Suprapubic skin (tissue), 4 donors: Measurements from ENCODE around the gene ETS1. TPM values are rescaled to one million over a fixed set of nuclear protein-coding genes. Genes with fewer than 3 reads are reported as not detected.

Source experiments
- DNase-seq, 2 donors: peaks; one replicate each; pipeline ENCODE4 v3.0.0-alpha.2; 2019; ENCODE audit warnings: low spot score in 2 of 2
- H3K27ac ChIP-seq: fragments of 200-600 bp; sonication (generic); one replicate; pipeline ENCODE4 v1.5.1; 2019
- H3K27me3 ChIP-seq: fragments of 200-600 bp; sonication (generic); one replicate; pipeline ENCODE4 v1.5.1; 2019
- H3K36me3 ChIP-seq: fragments of 200-600 bp; sonication (generic); one replicate; pipeline ENCODE4 v1.5.1; 2019
- H3K4me1 ChIP-seq: fragments of 200-600 bp; sonication (generic); one replicate; pipeline ENCODE4 v1.5.1; 2019
- H3K4me3 ChIP-seq: fragments of 200-600 bp; sonication (generic); one replicate; pipeline ENCODE4 v1.5.1; 2019; ENCODE audit warnings: mild to moderate bottlenecking
- H3K9me3 ChIP-seq: fragments of 200-600 bp; sonication (generic); one replicate; pipeline ENCODE4 v1.5.1; 2019
- CTCF ChIP-seq, 2 donors: fragments of 200-600 bp in 1 of 2; fragments of 450-650 bp in 1 of 2; sonication (generic) in 1 of 2; IDR thresholded peaks; one replicate each; pipeline ENCODE4 v1.5.1; 2016 to 2019; ENCODE audit warnings: antibody characterized with exemption in 2 of 2, mild to moderate bottlenecking in 1 of 2, moderate library complexity in 1 of 2
- EP300 ChIP-seq: sonication (generic); formaldehyde crosslinking; IDR thresholded peaks from one replicate; pipeline ENCODE4 v1.6.1; 2017; ENCODE audit warnings: antibody characterized with exemption
- POLR2A ChIP-seq, 2 donors: fragments of 450-650 bp; IDR thresholded peaks; one replicate each; pipeline ENCODE4 v1.6.1; 2017; ENCODE audit warnings: antibody characterized with exemption in 2 of 2, mild to moderate bottlenecking in 2 of 2, moderate library complexity in 2 of 2
- POLR2AphosphoS5 ChIP-seq, 3 donors: sonication (generic); formaldehyde crosslinking; IDR thresholded peaks; one replicate each; pipeline ENCODE4 v1.6.1; 2017; ENCODE audit warnings: antibody characterized with exemption in 3 of 3
- WGBS: methylation state at CpG from one replicate; pipeline ENCODE4 v1.1.5; 2018; 5-methylcytosine and 5-hydroxymethylcytosine counted together
- total RNA-seq, 4 donors: library from RNA; depleted of rRNA; stranded (reverse); fragments of >200 nt; gene quantifications; one replicate each; pipeline ENCODE4 v1.1.0, GENCODE V29; 2016

The ETS1 gene
- total RNA-seq, 4 donors from 2014 or later = 21.7 to 42.6 (median 33.7) TPM

- Histone ChIP-seq H3K4me3 (no peak overlapping the region), H3K27ac (peak overlapping the region; percentile 75), H3K27me3 (no peaks in the 10 kb centered on the region), H3K4me1 (peaks cover 30% of the 10 kb centered on the region), H3K36me3 (peaks cover 13% of the 10 kb centered on the region), H3K9me3 (no peaks in the 10 kb centered on the region)
- TF ChIP-seq POLR2A (IDR thresholded peaks at IDR 0.05) (no peak), POLR2AphosphoS5 (IDR thresholded peaks at IDR 0.05) (no peak), EP300 (no peak), CTCF (IDR thresholded peaks at IDR 0.05) (no peak)
- DNase-seq = peak in 1 of 2 donors; percentile 80
- WGBS = 44% methylated on average over 9 of the region's 9 CpGs
These were observed 119.7 kb downstream of the ETS1 start for GRCh38 chr11:128467610-128468041.

- TF ChIP-seq POLR2AphosphoS5 (IDR thresholded peaks at IDR 0.05) = no peak
- TF ChIP-seq EP300 = no peak
- TF ChIP-seq POLR2A (IDR thresholded peaks at IDR 0.05) = no peak
- TF ChIP-seq CTCF (IDR thresholded peaks at IDR 0.05) = no peak
- no peak for DNase-seq
- WGBS = 95% methylated on average over 6 of the region's 6 CpGs
- Histone ChIP-seq H3K27me3 (no peaks in the 10 kb centered on the region), H3K36me3 (peaks cover 13% of the 10 kb centered on the region), H3K4me3 (no peak overlapping the region), H3K9me3 (no peaks in the 10 kb centered on the region), H3K4me1 (peaks cover 26% of the 10 kb centered on the region), H3K27ac (peak overlapping the region; percentile 75)
These were observed 120.3 kb downstream of the ETS1 start for GRCh38 chr11:128467041-128467440.

GRCh38 chr11:128465946-128466705 lies 121.2 kb downstream of the ETS1 start:
- TF ChIP-seq EP300 (no peak), POLR2AphosphoS5 (IDR thresholded peaks at IDR 0.05) (no peak), POLR2A (IDR thresholded peaks at IDR 0.05) (no peak), CTCF (IDR thresholded peaks at IDR 0.05) (no peak)
- peaks cover 26% of the 10 kb centered on the region for H3K4me1 ChIP-seq
- H3K36me3 ChIP-seq = peaks cover 18% of the 10 kb centered on the region
- H3K27me3 ChIP-seq = no peaks in the 10 kb centered on the region
- no peak overlapping the region for H3K4me3 ChIP-seq
- no peaks in the 10 kb centered on the region for H3K9me3 ChIP-seq
- H3K27ac ChIP-seq = peak overlapping the region; percentile 0
- 80% methylated on average over 14 of the region's 15 CpGs for WGBS
- no peak for DNase-seq

GRCh38 chr11:128465531-128465930 lies 121.8 kb downstream of the ETS1 start:
- TF ChIP-seq CTCF (IDR thresholded peaks at IDR 0.05) (no peak), POLR2A (IDR thresholded peaks at IDR 0.05) (no peak), EP300 (no peak), POLR2AphosphoS5 (IDR thresholded peaks at IDR 0.05) (no peak)
- DNase-seq = no peak
- no peaks in the 10 kb centered on the region for H3K9me3 ChIP-seq
- H3K27ac ChIP-seq = no peak overlapping the region
- no peak overlapping the region for H3K4me3 ChIP-seq
- WGBS = 95% methylated on average over 9 of the region's 9 CpGs
- no peaks in the 10 kb centered on the region for H3K27me3 ChIP-seq
- H3K36me3 ChIP-seq = peaks cover 21% of the 10 kb centered on the region
- H3K4me1 ChIP-seq = peaks cover 26% of the 10 kb centered on the region

GRCh38 chr11:128464878-128465450 lies 122.4 kb downstream of the ETS1 start:
- peaks cover 26% of the 10 kb centered on the region for H3K4me1 ChIP-seq
- no peak for DNase-seq
- no peaks in the 10 kb centered on the region for H3K27me3 ChIP-seq
- H3K36me3 ChIP-seq = peaks cover 25% of the 10 kb centered on the region
- 83% methylated on average over 10 of the region's 10 CpGs for WGBS
- TF ChIP-seq EP300 (no peak), POLR2AphosphoS5 (IDR thresholded peaks at IDR 0.05) (no peak), CTCF (IDR thresholded peaks at IDR 0.05) (no peak), POLR2A (IDR thresholded peaks at IDR 0.05) (no peak)
- no peak overlapping the region for H3K27ac ChIP-seq
- no peaks in the 10 kb centered on the region for H3K9me3 ChIP-seq
- no peak overlapping the region for H3K4me3 ChIP-seq
